Large intestine (tissue), 12 donors: ENCODE results near the gene PRH1. TPM values are rescaled to one million over a fixed set of nuclear protein-coding genes. Genes with fewer than 3 reads are reported as not detected.

Experiments
- DNase-seq, 2 donors: peaks; one replicate each; pipeline versions ENCODE4 v3.0.0 to v3.0.0-alpha.2; 2013
- H3K27ac ChIP-seq: one replicate; pipeline ENCODE4 v1.5.1; 2013; ENCODE audit warnings: low read length
- H3K27me3 ChIP-seq: 2 replicates; pipeline ENCODE4 v1.6.1; 2013; ENCODE audit warnings: low read length; ENCODE audit not compliant: control insufficient read depth, insufficient read depth
- H3K36me3 ChIP-seq: 2 replicates; pipeline ENCODE4 v1.6.1; 2013; ENCODE audit warnings: low read length; ENCODE audit not compliant: control insufficient read depth, insufficient read depth
- H3K4me1 ChIP-seq: one replicate; pipeline ENCODE4 v1.6.1; 2013; ENCODE audit warnings: low read length; ENCODE audit not compliant: control insufficient read depth, insufficient read depth
- H3K4me3 ChIP-seq: one replicate; pipeline ENCODE4 v1.5.1; 2013; ENCODE audit warnings: low read length
- H3K9me3 ChIP-seq: one replicate; pipeline ENCODE4 v1.6.1; 2013; ENCODE audit warnings: mild to moderate bottlenecking, low read depth, low read length, moderate library complexity; ENCODE audit not compliant: control insufficient read depth
- WGBS: methylation state at CpG from one replicate; pipeline ENCODE4 v1.1.5; 2013; ENCODE audit warnings: low lambda C conversion rate; ENCODE audit not compliant: insufficient coverage; 5-methylcytosine and 5-hydroxymethylcytosine counted together
- long read RNA-seq, 11 donors: transcript quantifications; one replicate each; lab custom pipeline, GENCODE V29; 2026
- polyA plus RNA-seq: library from polyadenylated mRNA; unstranded; fragments of 120-200 nt; gene quantifications from one replicate; pipeline ENCODE4 v1.2.1, GENCODE V29; 2013

Gene PRH1
- 7.3 TPM for polyA plus RNA-seq
- long read RNA-seq, donor 1: 0 reads
- long read RNA-seq, donor 2: 0 reads
- long read RNA-seq, donor 3: 0 reads
- long read RNA-seq, donor 4: 0 reads
- long read RNA-seq, donor 5, partial matches to known transcripts: 0 of 1 reads
- long read RNA-seq, donor 5, other reads (novel, unspliced or antisense): 0 of 1 reads
- long read RNA-seq, donor 6: 0 reads
- long read RNA-seq, donor 7: 0 reads
- long read RNA-seq, donor 8: 0 reads
- long read RNA-seq, donor 9, partial matches to known transcripts: 8 of 8 reads
- long read RNA-seq, donor 9, other reads (novel, unspliced or antisense): 0 of 8 reads
- long read RNA-seq, donor 10, partial matches to known transcripts: 20 of 20 reads
- long read RNA-seq, donor 10, other reads (novel, unspliced or antisense): 0 of 20 reads
- long read RNA-seq, donor 11: 0 reads

GRCh38 chr12:10884086-10884725 lies at the start of gene PRH1:
PRH1 (minus strand) TSS chr12:10884255; CDS start chr12:10884217, 38 bp downstream.
- Histone ChIP-seq H3K4me3 (no peak within 1 kb of the TSS), H3K9me3 (no peaks in the 10 kb centered on the region), H3K27me3 (no peaks in the 10 kb centered on the region), H3K4me1 (no peaks in the 10 kb centered on the region), H3K36me3 (no peaks in the 10 kb centered on the region), H3K27ac (no peak within 1 kb of the TSS)
- no peak for DNase-seq
- no CpG with 5 or more reads among the region's 6 CpGs for WGBS

DNA sequence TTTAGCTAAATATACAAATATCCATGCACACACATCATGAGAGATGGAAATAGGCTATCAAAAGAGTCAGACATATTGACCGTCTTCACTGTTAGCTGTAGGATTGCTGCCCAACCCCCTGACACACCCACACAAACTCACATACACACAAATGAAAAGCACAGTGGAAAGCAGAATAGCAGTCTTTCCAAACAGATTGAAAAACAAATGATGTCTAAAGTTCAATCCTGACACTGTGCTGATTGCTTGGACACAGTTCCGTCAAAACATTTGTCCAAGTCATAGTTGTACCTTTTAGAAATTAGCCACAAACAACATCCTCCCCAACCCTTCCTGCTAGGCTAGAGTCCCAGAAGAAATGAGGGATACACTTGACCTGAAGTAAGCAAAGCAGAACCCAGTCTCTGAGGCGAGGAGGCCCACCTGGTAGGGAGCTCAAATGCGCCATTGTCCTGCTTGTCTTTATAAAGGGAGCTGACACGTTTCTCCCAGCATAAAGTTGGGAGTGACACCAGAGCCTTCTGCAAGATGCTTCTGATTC lies 44.8 kb upstream of the PRH1 start, which contains the start of gene PRH2:
PRH2 (plus strand) TSS at position 491 of the 541 bp plus-strand sequence; CDS start at position 529, 38 bp downstream.
- Histone ChIP-seq H3K27me3 (no peaks in the 10 kb centered on the region), H3K4me3 (no peak within 1 kb of the TSS), H3K27ac (no peak within 1 kb of the TSS), H3K9me3 (no peaks in the 10 kb centered on the region), H3K36me3 (no peaks in the 10 kb centered on the region), H3K4me1 (no peaks in the 10 kb centered on the region)
- no peak for DNase-seq
- WGBS: no CpG with 5 or more reads among the region's 5 CpGs

GRCh38 chr12:10926269-10926668 lies 42.2 kb upstream of the PRH1 start:
- H3K4me1 ChIP-seq: no peaks in the 10 kb centered on the region
- no peaks in the 10 kb centered on the region for H3K9me3 ChIP-seq
- H3K4me3 ChIP-seq: no peak overlapping the region
- no CpG with 5 or more reads among the region's 5 CpGs for WGBS
- no peak for DNase-seq
- no peaks in the 10 kb centered on the region for H3K36me3 ChIP-seq
- H3K27ac ChIP-seq: no peak overlapping the region
- no peaks in the 10 kb centered on the region for H3K27me3 ChIP-seq

DNA sequence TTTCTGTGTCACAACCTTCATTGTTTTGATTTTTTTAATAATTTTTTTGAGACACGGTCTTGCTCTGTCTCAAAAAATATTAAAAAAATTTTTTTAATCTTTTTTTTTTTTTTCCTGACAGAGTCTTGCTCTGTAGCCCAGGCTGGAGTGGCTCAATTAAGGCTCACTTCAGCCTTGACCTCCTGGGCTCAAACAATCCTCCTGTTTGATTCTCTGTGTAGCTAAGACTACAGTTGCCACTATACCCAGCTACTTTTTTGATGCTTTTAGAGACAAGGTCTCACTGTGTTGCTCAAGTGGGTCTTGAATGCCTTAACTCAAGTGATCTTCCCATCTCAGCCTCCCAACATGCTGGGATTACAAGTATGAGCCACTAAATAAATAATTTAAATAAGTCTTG lies 35.8 kb upstream of the PRH1 start:
- no peak overlapping the region for H3K27ac ChIP-seq
- no peaks in the 10 kb centered on the region for H3K27me3 ChIP-seq
- 86% methylated on average over 1 of the region's 1 CpG for WGBS
- H3K36me3 ChIP-seq: no peaks in the 10 kb centered on the region
- no peaks in the 10 kb centered on the region for H3K9me3 ChIP-seq
- no peaks in the 10 kb centered on the region for H3K4me1 ChIP-seq
- DNase-seq: no peak
- H3K4me3 ChIP-seq: no peak overlapping the region

DNA sequence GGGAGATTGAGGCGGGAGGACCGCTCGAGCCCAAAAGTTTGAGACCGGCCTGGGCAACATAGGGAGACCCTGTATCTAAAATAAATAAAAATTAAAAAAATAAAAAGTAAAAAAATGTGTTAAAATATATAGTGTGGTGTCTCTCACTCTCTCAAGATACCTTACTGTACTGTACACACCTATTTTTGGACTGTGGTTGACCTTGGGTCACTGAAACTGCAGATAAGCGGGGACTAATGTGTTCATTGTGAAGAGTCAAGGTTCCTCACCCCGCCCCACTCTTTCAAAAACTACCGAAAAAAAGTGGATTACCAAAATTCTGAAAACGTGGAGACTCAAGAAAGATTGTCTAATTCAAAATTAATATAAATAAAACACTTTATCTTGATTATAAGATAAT lies 26.3 kb upstream of the PRH1 start:
- Histone ChIP-seq H3K27ac (no peak overlapping the region), H3K4me3 (no peak overlapping the region), H3K27me3 (no peaks in the 10 kb centered on the region), H3K4me1 (no peaks in the 10 kb centered on the region), H3K9me3 (no peaks in the 10 kb centered on the region), H3K36me3 (no peaks in the 10 kb centered on the region)
- no peak for DNase-seq
- 86% methylated on average over 6 of the region's 8 CpGs for WGBS

- WGBS: 80% methylated on average over 1 of the region's 1 CpG
- no peaks in the 10 kb centered on the region for H3K9me3 ChIP-seq
- no peaks in the 10 kb centered on the region for H3K4me1 ChIP-seq
- no peak for DNase-seq
- H3K27ac ChIP-seq: no peak within 1 kb of the TSS
- no peaks in the 10 kb centered on the region for H3K27me3 ChIP-seq
- H3K4me3 ChIP-seq: no peak within 1 kb of the TSS
- no peaks in the 10 kb centered on the region for H3K36me3 ChIP-seq
These were observed 25.4 kb upstream of the PRH1 start, which contains the start of gene TAS2R13 for GRCh38 chr12:10909462-10909861. TAS2R13 (minus strand) TSS chr12:10909562; CDS start chr12:10909298, 264 bp downstream.

GRCh38 chr12:10904686-10905085 lies 20.6 kb upstream of the PRH1 start:
- Histone ChIP-seq H3K4me3 (no peak overlapping the region), H3K36me3 (no peaks in the 10 kb centered on the region), H3K27ac (no peak overlapping the region), H3K9me3 (peaks cover 17% of the 10 kb centered on the region), H3K4me1 (no peaks in the 10 kb centered on the region), H3K27me3 (no peaks in the 10 kb centered on the region)
- 100% methylated on average over 2 of the region's 4 CpGs for WGBS
- DNase-seq: no peak

DNA sequence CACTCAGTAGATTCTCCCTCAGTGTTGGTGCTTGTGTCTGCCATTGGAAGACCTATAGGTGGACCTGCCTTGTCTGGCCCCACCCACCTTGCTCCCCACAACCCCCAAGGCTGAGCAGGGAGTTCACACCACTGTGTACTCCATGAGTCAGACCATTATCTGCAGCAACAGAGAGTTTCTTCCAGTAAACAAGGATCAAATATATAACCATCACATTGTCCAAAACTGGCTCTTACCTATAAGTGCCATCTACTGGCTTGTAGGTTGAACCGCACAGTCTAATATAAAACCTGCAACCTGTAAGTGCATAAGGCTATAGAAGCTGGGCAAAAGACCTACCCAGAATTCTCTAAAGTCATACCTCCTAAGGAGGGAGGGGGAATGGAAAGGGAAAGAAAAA lies 17.4 kb upstream of the PRH1 start:
- no peaks in the 10 kb centered on the region for H3K36me3 ChIP-seq
- no peaks in the 10 kb centered on the region for H3K27me3 ChIP-seq
- H3K4me1 ChIP-seq: no peaks in the 10 kb centered on the region
- H3K9me3 ChIP-seq: peaks cover 17% of the 10 kb centered on the region
- no peak overlapping the region for H3K4me3 ChIP-seq
- WGBS: 100% methylated on average over 1 of the region's 1 CpG
- DNase-seq: no peak
- no peak overlapping the region for H3K27ac ChIP-seq

DNA sequence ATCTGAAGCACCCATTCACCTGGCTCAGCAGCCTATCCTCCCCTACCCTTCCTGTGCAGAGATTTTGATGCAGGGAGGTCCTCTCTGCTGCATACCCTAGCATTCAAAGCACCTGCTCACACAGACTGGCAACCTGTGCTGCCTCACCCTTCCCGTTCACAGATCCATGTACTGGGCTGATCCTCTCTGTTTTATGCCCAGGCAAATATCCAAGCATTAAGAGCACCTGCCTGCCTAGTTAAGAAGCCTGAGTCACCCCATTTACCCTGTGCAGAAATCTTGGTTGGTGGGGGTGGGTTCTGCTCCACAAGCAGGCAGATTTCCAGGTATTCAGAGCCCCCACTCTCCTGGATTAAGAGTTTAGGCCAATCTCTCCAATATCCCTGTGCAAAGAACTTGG lies 16.9 kb upstream of the PRH1 start:
- no peak overlapping the region for H3K27ac ChIP-seq
- H3K36me3 ChIP-seq: no peaks in the 10 kb centered on the region
- H3K9me3 ChIP-seq: peaks cover 17% of the 10 kb centered on the region
- H3K4me1 ChIP-seq: no peaks in the 10 kb centered on the region
- DNase-seq: no peak
- no peaks in the 10 kb centered on the region for H3K27me3 ChIP-seq
- no CpG with 5 or more reads among the region's 1 CpG for WGBS
- H3K4me3 ChIP-seq: no peak overlapping the region

DNA sequence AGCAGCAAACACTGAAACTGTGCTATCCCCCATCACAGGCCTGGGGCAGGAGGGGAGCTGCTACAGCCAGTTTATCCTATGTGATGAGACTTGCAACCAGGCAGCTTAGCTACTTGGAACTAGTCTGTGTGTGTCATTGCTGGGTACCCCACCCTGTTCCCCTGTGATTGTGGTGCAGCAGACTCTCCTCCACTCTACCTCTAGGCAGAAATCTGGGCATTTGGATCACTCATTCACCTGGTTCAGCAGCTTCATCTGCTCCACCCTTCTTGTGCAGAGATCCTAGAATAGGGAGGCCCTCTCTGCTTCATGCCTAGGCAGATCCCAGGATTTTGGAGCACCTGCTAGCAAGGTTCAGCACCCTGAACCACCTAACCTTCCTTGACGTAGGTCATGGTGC lies 16.5 kb upstream of the PRH1 start:
- Histone ChIP-seq H3K27ac (no peak overlapping the region), H3K27me3 (no peaks in the 10 kb centered on the region), H3K4me1 (no peaks in the 10 kb centered on the region), H3K36me3 (no peaks in the 10 kb centered on the region), H3K9me3 (peaks cover 17% of the 10 kb centered on the region), H3K4me3 (no peak overlapping the region)
- no CpG with 5 or more reads among the region's 1 CpG for WGBS
- DNase-seq: no peak
